Neutrophil (primary cell): ENCODE data around the gene CFAP20.
"Not testable (repeated sequence)": the region's sequence is repeated elsewhere in the genome, so short reads cannot be mapped to it uniquely, and the experiment has no call there.

Experiments used
- H3K27ac ChIP-seq: fragments of 200-600 bp; sonication (generic); 2 replicates; pipeline ENCODE4 v1.5.1; 2016; ENCODE audit warnings: mild to moderate bottlenecking, moderate library complexity
- H3K27me3 ChIP-seq: fragments of 200-600 bp; sonication (generic); 2 replicates; pipeline ENCODE4 v1.6.0; 2016; ENCODE audit warnings: mild to moderate bottlenecking
- H3K36me3 ChIP-seq: fragments of 200-600 bp; sonication (generic); 2 replicates; pipeline ENCODE4 v1.5.1; 2017
- H3K4me1 ChIP-seq, 2 experiments: fragments of 200-600 bp in 1 of 2; sonication (generic) in 1 of 2; 1 replicate in 1 of 2; 2 replicates in 1 of 2; pipeline versions ENCODE4 v1.5.1 to v1.6.1; 2013 to 2016; ENCODE audit warnings: low read depth in 1 of 2, low read length in 1 of 2, mild to moderate bottlenecking in 1 of 2, moderate library complexity in 1 of 2; ENCODE audit not compliant: control insufficient read depth in 1 of 2, insufficient read depth in 1 of 2
- H3K4me3 ChIP-seq, 2 experiments: fragments of 200-600 bp in 1 of 2; sonication (generic) in 1 of 2; 1 replicate in 1 of 2; 2 replicates in 1 of 2; pipeline ENCODE4 v1.5.1; 2013 to 2016; ENCODE audit warnings: low read depth in 1 of 2, low read length in 1 of 2, mild to moderate bottlenecking in 1 of 2, moderate library complexity in 1 of 2
- H3K9me3 ChIP-seq: fragments of 200-600 bp; sonication (generic); 2 replicates; pipeline ENCODE4 v1.5.1; 2016
- TF ChIP-seq, protein P1 (sequence below): fragments of 200-600 bp; sonication (generic); IDR thresholded peaks from 2 replicates; pipeline ENCODE4 v1.5.1; 2016; ENCODE audit warnings: antibody characterized with exemption

Gene CFAP20

DNA sequence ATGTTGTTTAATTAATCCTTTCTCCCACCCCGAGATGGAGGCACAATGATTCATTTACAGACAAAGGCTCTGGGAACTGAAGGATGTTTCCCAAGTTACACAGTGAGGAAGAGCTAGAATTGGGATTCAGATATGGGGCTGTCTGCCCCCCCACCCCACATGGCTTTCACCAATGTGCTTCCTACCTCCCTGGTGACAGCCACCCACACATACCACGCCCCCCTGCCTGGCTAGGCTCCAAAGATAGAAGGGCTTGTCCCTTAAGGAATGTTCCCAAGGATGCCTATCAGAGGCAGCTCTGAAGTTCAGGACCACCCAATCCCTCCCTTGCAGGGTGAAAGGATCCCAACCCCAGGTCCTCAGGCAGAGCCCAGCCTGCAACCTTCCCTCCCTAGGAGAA is 32.9 kb downstream of the CFAP20 start:
- H3K4me1 ChIP-seq: peaks cover 0 to 3% of the 10 kb centered on the region in 2 experiments
- H3K4me3 ChIP-seq: no peak overlapping the region
- H3K27ac ChIP-seq: no peak overlapping the region
- no peaks in the 10 kb centered on the region for H3K36me3 ChIP-seq
- H3K9me3 ChIP-seq: no peaks in the 10 kb centered on the region
- no peaks in the 10 kb centered on the region for H3K27me3 ChIP-seq
- TF ChIP-seq, protein P1, sequence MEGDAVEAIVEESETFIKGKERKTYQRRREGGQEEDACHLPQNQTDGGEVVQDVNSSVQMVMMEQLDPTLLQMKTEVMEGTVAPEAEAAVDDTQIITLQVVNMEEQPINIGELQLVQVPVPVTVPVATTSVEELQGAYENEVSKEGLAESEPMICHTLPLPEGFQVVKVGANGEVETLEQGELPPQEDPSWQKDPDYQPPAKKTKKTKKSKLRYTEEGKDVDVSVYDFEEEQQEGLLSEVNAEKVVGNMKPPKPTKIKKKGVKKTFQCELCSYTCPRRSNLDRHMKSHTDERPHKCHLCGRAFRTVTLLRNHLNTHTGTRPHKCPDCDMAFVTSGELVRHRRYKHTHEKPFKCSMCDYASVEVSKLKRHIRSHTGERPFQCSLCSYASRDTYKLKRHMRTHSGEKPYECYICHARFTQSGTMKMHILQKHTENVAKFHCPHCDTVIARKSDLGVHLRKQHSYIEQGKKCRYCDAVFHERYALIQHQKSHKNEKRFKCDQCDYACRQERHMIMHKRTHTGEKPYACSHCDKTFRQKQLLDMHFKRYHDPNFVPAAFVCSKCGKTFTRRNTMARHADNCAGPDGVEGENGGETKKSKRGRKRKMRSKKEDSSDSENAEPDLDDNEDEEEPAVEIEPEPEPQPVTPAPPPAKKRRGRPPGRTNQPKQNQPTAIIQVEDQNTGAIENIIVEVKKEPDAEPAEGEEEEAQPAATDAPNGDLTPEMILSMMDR: no peak

DNA sequence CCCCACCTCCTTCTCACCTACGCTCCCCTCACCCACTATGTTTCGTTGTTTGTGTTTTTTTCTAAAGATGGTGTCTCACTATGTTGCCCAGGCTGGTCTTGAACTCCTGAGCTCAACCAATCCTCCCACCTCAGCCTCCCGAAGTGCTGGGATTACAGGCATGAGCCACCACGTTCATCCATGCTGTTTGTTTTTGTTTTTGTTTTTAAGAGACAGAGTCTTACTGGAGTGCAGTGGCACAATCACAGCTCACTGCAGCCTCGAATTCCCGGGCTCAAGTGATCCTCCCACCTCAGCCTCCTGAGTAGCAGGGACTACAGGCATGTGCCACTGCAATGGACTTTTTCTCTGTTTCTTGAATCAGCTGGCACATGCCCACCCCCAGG is 33.6 kb downstream of the CFAP20 start:
- H3K27me3 ChIP-seq, H3K9me3 ChIP-seq, H3K4me3 ChIP-seq, H3K36me3 ChIP-seq, H3K27ac ChIP-seq, H3K4me1 ChIP-seq: not testable (repeated sequence)

DNA sequence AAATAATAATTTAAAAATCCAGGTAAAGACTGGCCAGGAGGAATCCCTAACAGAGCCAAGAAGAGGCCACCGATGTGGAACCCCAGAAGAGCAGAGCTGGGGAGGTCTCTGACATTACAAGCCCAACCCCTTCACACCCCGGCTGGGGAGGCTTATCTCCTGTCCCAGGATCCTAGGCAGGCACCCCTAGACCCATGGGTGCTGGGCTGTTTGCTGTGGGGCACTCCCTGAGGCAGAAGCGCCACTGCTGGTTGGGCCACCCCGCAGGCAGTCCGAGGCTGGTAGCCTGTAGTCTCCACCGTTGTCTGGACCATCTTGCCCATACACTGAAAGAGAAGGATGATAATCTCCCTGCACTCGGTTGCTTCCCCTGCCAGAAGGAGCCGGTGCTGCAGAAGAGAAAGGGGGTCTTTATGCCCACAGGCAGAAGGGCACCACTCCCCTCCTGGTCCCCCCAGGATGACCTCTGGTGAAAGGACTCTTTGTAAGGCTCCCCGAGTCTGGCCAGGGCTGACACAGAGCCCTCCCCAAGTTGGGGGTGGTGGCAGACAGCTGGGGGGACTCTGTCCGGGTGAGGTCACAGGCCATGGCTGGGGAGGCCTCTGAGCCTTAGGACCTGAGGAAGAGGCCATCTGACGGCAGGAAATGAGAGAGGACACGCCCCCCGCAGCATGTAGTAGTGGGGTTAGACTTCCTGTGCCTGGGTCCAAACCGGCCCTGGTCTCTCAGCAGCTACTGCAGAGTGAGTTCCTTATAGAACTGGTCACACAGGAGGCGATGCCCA is 34.2 kb downstream of the CFAP20 start:
- H3K27ac ChIP-seq: no peak overlapping the region
- H3K27me3 ChIP-seq: no peaks in the 10 kb centered on the region
- peaks cover 0 to 3% of the 10 kb centered on the region in 2 experiments for H3K4me1 ChIP-seq
- TF ChIP-seq, protein P1: no peak
- H3K36me3 ChIP-seq: no peaks in the 10 kb centered on the region
- no peaks in the 10 kb centered on the region for H3K9me3 ChIP-seq
- no peak overlapping the region for H3K4me3 ChIP-seq

DNA sequence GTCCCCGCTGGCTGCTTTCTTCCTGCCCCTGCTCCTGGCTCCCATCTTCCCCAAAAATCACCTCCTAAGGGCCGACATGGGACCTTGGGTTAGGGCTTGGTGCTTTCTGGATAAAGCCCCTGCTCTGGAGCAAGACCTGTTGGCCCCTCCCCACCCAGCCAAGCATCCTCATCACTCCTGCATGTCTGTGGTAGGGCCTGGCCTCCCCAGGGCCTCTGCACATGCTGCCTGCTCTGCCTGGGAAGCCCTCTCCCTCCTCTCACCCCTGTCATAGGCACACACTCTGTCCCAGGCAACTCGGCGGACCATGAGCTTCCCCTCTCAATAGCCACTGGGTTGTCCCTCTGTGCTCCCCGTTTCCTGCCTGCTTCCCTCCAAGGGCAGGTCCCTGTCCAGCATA is 35.2 kb downstream of the CFAP20 start:
- Histone ChIP-seq H3K4me3 (no peak overlapping the region), H3K4me1 (peaks cover 0 to 3% of the 10 kb centered on the region in 2 experiments), H3K27me3 (no peaks in the 10 kb centered on the region), H3K9me3 (no peaks in the 10 kb centered on the region), H3K27ac (no peak overlapping the region), H3K36me3 (no peaks in the 10 kb centered on the region)
- TF ChIP-seq, protein P1: no peak

DNA sequence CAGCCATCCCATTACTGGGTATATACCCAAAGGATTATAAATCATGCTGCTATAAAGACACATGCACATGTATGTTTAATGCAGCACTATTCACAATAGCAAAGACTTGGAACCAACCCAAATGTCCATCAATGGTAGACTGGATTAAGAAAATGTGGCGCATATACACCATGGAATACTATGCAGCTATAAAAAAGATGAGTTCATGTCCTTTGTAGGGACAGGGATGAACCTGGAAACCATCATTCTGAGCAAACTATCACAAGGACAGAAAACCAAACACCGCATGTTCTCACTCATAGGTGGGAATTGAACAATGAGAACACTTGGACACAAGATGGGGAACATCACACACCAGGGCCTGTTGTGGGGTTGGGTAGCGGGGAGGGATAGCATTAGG is 38.8 kb downstream of the CFAP20 start:
- not testable (repeated sequence) for H3K27me3 ChIP-seq, H3K4me1 ChIP-seq, H3K27ac ChIP-seq, H3K4me3 ChIP-seq, H3K9me3 ChIP-seq, H3K36me3 ChIP-seq

DNA sequence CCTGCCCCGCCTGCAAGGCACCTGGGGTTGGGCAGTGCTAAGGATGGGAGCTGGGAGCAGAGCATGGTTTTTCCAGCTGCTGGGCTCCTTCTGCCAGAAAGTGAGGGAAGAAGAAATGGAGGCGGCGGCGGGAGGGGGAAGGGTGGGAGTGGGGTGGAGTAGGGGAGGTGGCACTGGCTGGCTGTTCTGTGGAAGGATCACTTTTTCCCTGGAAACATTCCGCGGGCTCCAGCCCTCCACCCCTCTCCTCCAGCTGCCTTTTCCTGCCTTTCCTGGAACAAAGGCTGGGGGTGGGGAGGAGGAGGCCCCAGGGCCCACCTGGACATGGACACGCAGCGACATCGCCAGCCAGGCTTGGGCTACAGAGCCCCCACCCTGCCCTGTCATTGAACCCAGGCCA is 41.1 kb downstream of the CFAP20 start:
- H3K27ac ChIP-seq: no peak overlapping the region
- no peaks in the 10 kb centered on the region for H3K9me3 ChIP-seq
- no peaks in the 10 kb centered on the region for H3K36me3 ChIP-seq
- no peaks in the 10 kb centered on the region for H3K27me3 ChIP-seq
- no peaks in the 10 kb centered on the region for H3K4me1 ChIP-seq
- TF ChIP-seq, protein P1: no peak
- no peak overlapping the region for H3K4me3 ChIP-seq
